GM12864 (cell line): ENCODE results near the gene ARID3A.

Source experiments
- DNase-seq: peaks from one replicate; pipeline ENCODE4 v3.0.0-alpha.2; 2011; ENCODE audit warnings: low read depth
- H3K4me3 ChIP-seq: 2 replicates; pipeline ENCODE4 v1.5.1; 2011; ENCODE audit warnings: mild to moderate bottlenecking, low read depth, low read length, control low read depth
- TF ChIP-seq, protein P1 (sequence below): IDR thresholded peaks from 2 replicates; pipeline ENCODE4 v1.5.1; 2011; ENCODE audit warnings: low read depth, mild to moderate bottlenecking, moderate library complexity, low read length, control low read depth, inconsistent platforms; ENCODE audit errors: missing control alignments

ARID3A gene

DNA sequence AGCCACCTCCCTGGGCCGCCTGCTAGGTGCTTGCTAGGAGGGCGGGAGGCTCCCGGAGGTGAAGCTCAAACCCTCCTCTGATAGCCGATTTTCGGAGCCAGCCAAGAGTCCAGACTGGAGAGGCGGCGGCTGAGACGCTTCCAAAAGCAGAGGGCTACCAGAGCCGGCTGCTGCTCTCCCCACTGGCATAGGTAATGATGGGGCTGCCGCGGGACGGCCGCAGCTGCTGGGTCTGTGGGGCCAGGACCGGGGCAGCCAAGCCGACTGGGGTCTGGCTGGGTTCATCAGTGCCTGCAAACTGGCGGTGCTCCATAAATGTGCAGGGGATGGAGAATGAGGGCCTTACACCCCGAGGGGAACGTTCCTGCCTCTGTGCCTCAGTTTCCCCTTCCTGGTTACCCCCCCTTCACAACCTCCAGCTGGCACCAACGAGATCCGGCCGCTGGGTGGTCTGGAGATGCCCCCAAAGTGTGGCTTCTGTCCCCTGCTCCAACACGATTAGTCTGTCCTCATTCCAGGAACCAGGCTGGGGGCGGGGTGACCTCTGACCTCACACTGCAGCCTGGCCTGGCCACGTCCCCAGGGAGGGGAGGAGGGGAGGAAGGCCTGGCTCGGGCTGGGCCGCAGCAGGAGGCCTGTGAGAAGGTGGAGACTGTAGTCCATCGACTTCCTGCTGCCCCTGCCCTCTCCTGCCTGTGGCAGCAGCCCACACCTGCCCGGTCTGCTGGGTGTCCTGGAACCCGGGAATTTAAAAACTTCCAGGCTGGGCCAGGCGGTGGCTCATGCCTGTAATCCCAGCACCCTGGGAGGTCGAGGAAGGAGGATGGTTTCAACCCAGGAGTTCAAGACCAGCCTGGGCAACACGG is 54.5 kb downstream of the ARID3A start:
- TF ChIP-seq, protein P1, sequence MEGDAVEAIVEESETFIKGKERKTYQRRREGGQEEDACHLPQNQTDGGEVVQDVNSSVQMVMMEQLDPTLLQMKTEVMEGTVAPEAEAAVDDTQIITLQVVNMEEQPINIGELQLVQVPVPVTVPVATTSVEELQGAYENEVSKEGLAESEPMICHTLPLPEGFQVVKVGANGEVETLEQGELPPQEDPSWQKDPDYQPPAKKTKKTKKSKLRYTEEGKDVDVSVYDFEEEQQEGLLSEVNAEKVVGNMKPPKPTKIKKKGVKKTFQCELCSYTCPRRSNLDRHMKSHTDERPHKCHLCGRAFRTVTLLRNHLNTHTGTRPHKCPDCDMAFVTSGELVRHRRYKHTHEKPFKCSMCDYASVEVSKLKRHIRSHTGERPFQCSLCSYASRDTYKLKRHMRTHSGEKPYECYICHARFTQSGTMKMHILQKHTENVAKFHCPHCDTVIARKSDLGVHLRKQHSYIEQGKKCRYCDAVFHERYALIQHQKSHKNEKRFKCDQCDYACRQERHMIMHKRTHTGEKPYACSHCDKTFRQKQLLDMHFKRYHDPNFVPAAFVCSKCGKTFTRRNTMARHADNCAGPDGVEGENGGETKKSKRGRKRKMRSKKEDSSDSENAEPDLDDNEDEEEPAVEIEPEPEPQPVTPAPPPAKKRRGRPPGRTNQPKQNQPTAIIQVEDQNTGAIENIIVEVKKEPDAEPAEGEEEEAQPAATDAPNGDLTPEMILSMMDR, result no peak
- no peak overlapping the region for H3K4me3 ChIP-seq
- no peak for DNase-seq

- H3K4me3 ChIP-seq, result peak overlapping the region; percentile 43
- TF ChIP-seq, protein P1, result peak; percentile 75
- DNase-seq, result no peak
Measured at GRCh38 chr19:982567-983170, 56.8 kb downstream of the ARID3A start.

DNA sequence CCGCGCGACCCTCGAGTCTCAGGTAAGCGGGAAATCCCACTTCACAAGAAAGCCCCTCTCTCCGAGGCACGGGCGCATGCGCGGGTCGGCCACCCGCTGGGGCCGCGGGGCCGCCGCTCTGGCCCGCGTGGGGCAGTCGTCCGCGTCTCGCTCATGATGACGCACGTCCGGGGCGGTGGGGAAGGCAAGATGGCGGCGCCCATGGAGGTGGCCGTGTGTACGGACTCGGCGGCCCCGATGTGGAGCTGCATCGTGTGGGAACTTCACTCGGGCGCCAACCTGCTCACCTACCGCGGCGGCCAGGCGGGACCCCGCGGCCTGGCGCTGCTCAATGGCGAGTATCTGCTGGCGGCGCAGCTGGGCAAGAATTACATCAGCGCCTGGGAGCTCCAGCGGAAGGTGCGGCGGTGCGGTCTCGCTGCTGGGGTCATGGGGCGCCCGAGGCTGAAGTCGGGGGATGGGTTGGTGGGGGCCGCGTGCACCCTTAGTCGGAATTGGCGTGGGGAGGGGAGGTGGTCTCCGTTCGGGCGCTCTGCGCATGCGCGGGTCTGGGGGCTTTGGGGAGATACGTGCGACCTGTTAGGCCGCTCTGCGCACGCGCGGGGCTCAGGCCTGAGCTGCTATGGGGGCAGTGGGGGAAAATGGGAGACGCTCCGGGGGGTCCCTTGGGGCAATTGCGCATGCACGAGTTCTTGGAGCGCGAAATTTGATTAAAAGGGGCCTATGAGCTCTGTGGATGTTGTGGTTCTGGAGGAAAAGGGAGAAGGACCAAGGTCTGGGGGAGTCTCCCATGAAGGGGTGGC is 58.5 kb downstream of the ARID3A start, which contains the start of gene WDR18:
Gene WDR18, plus strand, starts transcription at position 181 of the 803 bp plus-strand sequence. Its CDS starts 9 bp downstream, at position 190.
- peak; percentile 63 for DNase-seq
- TF ChIP-seq, protein P1, result peak; percentile 11
- H3K4me3 ChIP-seq, result peak within 1 kb of the TSS; percentile 95

- no peak for DNase-seq
- TF ChIP-seq, protein P1, result no peak
- no peak overlapping the region for H3K4me3 ChIP-seq
Measured at GRCh38 chr19:986083-986482, 60.2 kb downstream of the ARID3A start.

DNA sequence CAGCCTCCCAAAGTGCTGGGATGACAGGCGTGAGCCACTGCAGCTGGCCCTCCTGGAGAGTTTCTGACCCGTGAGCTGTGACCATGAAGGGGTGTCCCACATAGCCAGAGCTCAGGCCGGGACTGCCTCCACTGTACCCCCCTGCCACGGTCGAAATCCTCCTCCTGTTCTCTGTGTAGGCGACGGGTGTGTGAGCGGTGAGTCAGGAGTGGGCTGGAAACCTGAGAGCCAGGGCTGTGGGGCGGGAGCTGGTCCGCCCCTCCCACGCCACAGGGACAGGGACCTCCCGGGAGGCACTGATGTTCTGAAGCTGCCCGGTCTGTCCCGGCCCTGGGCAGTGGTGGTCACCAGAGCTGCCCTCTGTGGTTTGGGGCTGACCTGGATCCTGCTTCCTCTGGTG is 62.2 kb downstream of the ARID3A start:
- H3K4me3 ChIP-seq, result no peak overlapping the region
- no peak for DNase-seq
- TF ChIP-seq, protein P1, result no peak

GRCh38 chr19:988510-988909 is 62.7 kb downstream of the ARID3A start:
- TF ChIP-seq, protein P1, result no peak
- H3K4me3 ChIP-seq, result no peak overlapping the region
- no peak for DNase-seq
